A549 treated with GW870086 at 1 μM for 4 hours (cell line): ENCODE results near the gene ZIC1. TPM values are rescaled to one million over a fixed set of nuclear protein-coding genes. Genes with fewer than 3 reads are reported as not detected.

Experiments used
- total RNA-seq: library from RNA; stranded (reverse); fragments of 200-300 nt; extraction: Qiagen RNA extraction; gene quantifications from 5 replicates; pipeline ENCODE4 v1.2.3, GENCODE V29; 2022; ENCODE audit warnings: low read depth

The ZIC1 gene
- total RNA-seq, result 0.38 TPM in 1 of 5 replicates, not detected in the others

GRCh38 chr3:147409143-147410115 is at the start of gene ZIC1:
TSS of gene ZIC1 (plus strand) at chr3:147409365. CDS start at chr3:147410113, 748 bp downstream.

GRCh38 chr3:147406028-147406931 is 2.9 kb upstream of the ZIC1 start, which contains the start of gene ZIC4:
TSS of gene ZIC4 (minus strand) at chr3:147406543. CDS start at chr3:147402797, 3,746 bp downstream.

Other genes starting within 250 kb of the ZIC1 start
- gene ZIC4, start 2.8 kb upstream of the ZIC1 start, total RNA-seq, result not detected in 5 replicates